ENCODE data around the gene C6orf132. TPM values are rescaled to one million over a fixed set of nuclear protein-coding genes. Genes with fewer than 3 reads are reported as not detected.

Gene C6orf132, protein sequence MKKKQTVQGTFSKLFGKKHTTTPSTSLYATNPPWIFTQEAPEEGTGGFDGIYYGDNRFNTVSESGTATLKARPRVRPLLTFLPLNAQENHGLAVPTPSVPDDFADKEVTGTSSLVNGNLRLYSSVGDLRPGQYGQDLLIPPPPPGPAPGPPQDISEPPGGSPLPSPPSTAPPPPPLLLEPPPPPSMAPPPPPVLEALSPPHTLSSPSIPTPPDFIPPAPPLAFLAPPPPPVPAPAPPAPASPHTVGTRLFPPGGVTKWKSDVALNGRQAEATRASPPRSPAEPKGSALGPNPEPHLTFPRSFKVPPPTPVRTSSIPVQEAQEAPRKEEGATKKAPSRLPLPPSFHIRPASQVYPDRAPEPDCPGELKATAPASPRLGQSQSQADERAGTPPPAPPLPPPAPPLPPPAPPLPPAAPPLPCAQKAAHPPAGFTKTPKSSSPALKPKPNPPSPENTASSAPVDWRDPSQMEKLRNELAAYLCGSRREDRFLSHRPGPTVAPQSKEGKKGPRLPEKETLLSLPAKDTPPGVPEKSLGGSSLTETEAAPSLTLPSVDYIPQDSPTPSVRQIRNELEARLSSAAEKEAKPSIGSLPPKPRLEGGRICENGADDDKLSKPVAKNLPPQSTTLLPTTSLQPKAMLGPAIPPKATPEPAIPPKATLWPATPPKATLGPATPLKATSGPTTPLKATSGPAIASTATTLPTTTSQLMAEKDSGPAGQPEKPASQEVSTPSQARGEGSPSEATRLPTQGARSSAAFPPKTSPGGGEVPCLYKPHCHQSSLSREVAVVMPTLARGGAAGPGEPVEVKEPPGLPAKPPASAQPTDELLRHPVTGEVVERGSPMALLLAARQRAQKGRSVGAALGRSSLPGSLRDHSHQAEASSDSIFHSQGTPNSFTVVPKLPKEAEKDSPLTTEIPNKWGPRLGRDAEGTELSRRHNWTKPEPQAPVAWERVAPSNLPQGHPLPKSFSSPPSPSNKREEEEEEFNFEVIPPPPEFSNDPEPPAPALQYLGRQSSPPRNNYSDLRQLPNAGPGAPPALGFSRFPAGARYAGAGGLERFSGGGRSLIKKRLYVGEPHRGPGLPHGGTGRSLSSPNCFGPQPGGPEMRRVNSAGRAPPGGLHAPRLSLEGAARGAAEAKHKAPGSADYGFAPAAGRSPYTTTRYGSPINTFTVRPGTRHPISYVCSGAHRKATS
- total RNA-seq = 1 to 10 TPM in 3 of 4 donors, under 1 TPM in 1; 0.22 to 4.7 (median 2.2) TPM

DNA sequence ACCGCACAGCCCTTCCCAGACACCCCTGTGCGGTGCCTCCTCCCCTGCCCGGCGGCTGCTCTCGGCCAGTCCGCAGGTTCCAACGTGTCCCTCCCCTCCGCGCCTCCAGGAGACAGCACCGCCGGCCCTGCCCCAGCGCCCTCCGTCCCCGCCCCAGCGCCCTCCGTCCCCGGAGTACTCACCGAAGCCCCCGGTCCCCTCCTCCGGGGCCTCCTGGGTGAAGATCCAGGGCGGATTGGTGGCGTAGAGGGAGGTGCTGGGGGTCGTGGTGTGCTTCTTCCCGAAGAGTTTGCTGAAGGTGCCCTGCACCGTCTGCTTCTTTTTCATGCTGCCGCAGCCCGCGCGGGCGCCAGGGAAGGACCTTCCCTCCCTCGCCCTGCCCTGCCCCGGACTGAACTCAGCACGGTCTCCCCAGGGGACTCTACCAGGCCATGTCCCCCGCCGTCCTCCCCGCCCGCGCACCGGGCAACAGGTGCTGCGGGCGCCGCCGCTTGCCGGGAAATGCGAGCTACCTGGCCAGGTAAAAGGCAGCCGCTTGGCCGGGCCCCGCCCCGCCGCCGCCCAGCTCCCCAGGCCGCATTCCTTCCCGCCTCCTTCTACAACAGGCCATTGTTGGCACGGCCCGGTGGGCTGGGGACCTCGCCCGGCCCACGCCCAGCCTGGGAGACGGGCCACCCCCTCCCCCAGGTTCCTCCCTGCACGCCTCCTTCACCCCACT is at the start of gene C6orf132:
C6orf132 (minus strand) TSS at position 503 of the 718 bp plus-strand sequence; CDS start at position 327, 176 bp downstream.
- Histone ChIP-seq H3K36me3 (no peaks in the 10 kb centered on the region), H3K4me1 (peaks cover 0 to 25% (median 8%) of the 10 kb centered on the region in 4 donors), H3K4me3 (peak within 1 kb of the TSS; percentile 10 to 54 (median 28)), H3K27me3 (peaks cover 0 to 41% of the 10 kb centered on the region in 2 donors), H3K27ac (peak within 1 kb of the TSS in 2 of 4 donors; percentile 85 to 86), H3K9me3 (no peaks in the 10 kb centered on the region)
- no peak for TF ChIP-seq EP300 (IDR thresholded peaks at IDR 0.05)
- TF ChIP-seq, protein P1, sequence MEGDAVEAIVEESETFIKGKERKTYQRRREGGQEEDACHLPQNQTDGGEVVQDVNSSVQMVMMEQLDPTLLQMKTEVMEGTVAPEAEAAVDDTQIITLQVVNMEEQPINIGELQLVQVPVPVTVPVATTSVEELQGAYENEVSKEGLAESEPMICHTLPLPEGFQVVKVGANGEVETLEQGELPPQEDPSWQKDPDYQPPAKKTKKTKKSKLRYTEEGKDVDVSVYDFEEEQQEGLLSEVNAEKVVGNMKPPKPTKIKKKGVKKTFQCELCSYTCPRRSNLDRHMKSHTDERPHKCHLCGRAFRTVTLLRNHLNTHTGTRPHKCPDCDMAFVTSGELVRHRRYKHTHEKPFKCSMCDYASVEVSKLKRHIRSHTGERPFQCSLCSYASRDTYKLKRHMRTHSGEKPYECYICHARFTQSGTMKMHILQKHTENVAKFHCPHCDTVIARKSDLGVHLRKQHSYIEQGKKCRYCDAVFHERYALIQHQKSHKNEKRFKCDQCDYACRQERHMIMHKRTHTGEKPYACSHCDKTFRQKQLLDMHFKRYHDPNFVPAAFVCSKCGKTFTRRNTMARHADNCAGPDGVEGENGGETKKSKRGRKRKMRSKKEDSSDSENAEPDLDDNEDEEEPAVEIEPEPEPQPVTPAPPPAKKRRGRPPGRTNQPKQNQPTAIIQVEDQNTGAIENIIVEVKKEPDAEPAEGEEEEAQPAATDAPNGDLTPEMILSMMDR (IDR thresholded peaks at IDR 0.05) = no peak
- TF ChIP-seq POLR2A (IDR thresholded peaks at IDR 0.05) = no peak
- WGBS, 2 donors = 3 to 10% methylated on average over 16 to 35 of the region's 60 CpGs
- no peak for DNase-seq (ENCODE audit: low spot score in 2 of 2)

DNA sequence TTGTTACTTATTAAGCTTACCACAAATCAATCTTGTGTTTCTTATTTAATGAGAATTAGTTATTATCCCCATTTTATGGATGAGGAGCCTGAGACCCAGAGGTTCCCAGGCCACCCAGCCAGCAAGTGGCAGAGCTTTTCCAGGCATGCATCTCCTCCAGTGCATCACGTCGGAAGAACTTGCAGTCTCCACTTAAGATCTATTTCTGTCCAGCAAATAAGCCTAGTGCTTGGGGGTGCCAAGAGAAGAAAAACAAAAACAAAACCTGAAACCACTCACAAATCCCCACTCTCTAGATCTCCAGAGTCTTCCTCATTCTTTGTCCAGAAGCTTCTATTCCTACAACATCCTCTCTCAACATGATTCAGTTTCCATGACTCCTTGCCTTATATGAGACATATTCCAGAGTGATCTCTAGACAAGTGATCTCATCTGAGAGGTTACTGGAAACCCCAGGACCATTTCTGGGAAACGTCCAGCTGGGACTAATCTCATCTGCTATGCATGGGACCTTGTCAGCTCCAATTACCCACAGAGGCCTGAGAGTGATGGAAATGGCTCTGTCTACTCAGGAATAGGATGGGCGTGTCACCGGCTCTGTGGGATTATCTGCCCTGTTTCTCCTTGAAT is 48.2 kb upstream of the C6orf132 start:
- Histone ChIP-seq H3K27me3 (no peaks in the 10 kb centered on the region), H3K4me1 (no peaks in the 10 kb centered on the region), H3K4me3 (no peak overlapping the region), H3K36me3 (peaks cover 0 to 25% (median 0%) of the 10 kb centered on the region in 3 donors), H3K9me3 (no peaks in the 10 kb centered on the region), H3K27ac (no peak overlapping the region)
- TF ChIP-seq, protein P1 (IDR thresholded peaks at IDR 0.05) = no peak
- TF ChIP-seq EP300 (IDR thresholded peaks at IDR 0.05) = no peak
- no peak for TF ChIP-seq POLR2A (IDR thresholded peaks at IDR 0.05)
- WGBS, 2 donors = 74 to 78% methylated on average over 5 of the region's 5 CpGs
- no peak for DNase-seq (ENCODE audit: low spot score in 2 of 2)

DNA sequence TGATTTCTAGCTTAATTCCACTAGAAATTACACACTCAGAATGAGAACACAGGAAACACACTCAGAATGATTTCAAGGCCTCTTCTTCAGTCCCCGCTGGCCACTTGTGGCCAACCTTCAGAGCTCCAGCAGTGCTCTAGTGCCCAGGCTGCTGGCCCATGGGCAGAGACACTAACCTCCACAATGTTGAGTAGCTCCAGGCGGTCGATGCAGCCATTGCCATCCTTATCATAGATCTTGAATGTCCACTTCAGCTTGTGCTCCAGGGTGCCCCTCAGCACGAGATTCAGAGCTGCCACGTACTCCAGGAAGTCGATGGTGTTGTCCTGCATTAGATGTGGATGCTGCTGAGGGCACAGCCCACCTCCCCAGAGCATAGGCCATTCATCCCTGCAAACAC is 46.0 kb upstream of the C6orf132 start:
- Histone ChIP-seq H3K27ac (no peak overlapping the region), H3K4me1 (no peaks in the 10 kb centered on the region), H3K36me3 (peaks cover 0 to 30% (median 0%) of the 10 kb centered on the region in 3 donors), H3K9me3 (no peaks in the 10 kb centered on the region), H3K4me3 (no peak overlapping the region), H3K27me3 (no peaks in the 10 kb centered on the region)
- DNase-seq (ENCODE audit: low spot score in 2 of 2) = no peak
- no peak for TF ChIP-seq POLR2A (IDR thresholded peaks at IDR 0.05)
- TF ChIP-seq EP300 (IDR thresholded peaks at IDR 0.05) = no peak
- TF ChIP-seq, protein P1 (IDR thresholded peaks at IDR 0.05) = no peak
- 90 to 91% methylated on average over 6 of the region's 6 CpGs for WGBS, 2 donors

DNA sequence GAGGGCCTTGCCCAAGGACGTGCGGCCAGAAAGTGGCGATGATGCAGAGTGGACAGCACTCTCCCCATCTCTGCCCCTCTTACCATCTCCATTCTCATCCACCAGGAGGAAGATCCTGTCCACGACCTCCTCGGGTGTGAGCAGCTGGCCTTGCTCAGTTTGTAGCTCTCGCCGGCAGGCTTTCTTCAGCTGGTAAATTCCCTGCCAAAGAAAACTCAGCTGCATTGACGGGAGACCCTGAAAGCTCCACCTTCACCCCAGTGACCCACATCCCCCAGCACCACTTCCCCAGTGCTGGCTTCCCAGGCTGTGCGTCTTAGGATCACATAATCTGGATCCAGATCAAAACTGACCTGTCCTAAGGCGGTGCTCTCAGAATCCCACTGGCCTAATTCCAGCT is 43.2 kb upstream of the C6orf132 start:
- no peak for DNase-seq (ENCODE audit: low spot score in 2 of 2)
- H3K4me1 ChIP-seq = no peaks in the 10 kb centered on the region
- TF ChIP-seq POLR2A (IDR thresholded peaks at IDR 0.05) (no peak), EP300 (IDR thresholded peaks at IDR 0.05) (no peak)
- TF ChIP-seq, protein P1 (IDR thresholded peaks at IDR 0.05) = no peak
- WGBS, 2 donors = 57 to 59% methylated on average over 10 of the region's 10 CpGs
- H3K9me3 ChIP-seq = no peaks in the 10 kb centered on the region
- H3K27ac ChIP-seq = no peak overlapping the region
- no peaks in the 10 kb centered on the region for H3K27me3 ChIP-seq
- H3K4me3 ChIP-seq = no peak overlapping the region
- peaks cover 0 to 22% (median 0%) of the 10 kb centered on the region in 3 donors for H3K36me3 ChIP-seq
